Measurements from ENCODE around the gene ZNF207. TPM values are rescaled to one million over a fixed set of nuclear protein-coding genes. Genes with fewer than 3 reads are reported as not detected.

ZNF207 gene
- total and polyA plus RNA-seq, 5 donors, result 54.7 to 94.4 (median 77.7) TPM

DNA sequence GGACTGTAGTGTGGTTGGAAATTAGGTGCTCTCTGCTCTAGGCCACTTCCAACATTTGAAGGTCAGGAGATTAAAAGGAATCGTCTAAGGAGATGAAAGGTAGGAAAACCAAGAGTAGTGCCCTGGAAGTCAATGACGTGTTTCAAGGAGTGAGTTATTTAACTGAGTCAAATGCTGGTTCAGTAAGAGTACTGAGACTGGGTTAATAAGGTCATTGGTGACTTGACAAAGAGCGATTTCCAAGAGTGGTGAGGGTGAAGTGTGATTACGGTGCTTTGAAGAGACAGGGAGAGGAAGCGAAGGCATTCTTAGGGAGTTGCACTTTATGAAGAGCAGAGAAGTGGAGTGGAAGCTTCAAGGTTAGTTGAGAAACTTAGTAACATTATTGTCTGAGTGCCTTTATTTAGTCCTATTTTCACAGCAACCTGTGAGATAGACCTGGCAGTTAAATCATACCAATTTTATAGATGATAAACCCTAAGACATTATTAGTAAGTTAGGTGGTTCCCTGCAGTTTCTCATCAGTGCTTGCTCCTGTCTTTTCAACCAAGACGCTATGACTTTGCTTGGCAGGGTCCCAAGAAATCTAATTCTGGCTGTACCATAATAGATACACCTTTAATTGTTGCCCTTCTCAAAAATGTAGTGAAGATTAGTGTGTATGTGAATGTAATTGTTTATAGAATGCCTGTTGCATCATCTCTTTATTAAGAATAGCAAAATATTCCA lies 5.9 kb downstream of the ZNF207 start:
- H3K4me3 ChIP-seq (ENCODE audit: low read length), result no peak overlapping the region
- 32% methylated on average over 6 of the region's 6 CpGs for WGBS
- peak in 1 of 2 donors; percentile 10 for ATAC-seq

DNA sequence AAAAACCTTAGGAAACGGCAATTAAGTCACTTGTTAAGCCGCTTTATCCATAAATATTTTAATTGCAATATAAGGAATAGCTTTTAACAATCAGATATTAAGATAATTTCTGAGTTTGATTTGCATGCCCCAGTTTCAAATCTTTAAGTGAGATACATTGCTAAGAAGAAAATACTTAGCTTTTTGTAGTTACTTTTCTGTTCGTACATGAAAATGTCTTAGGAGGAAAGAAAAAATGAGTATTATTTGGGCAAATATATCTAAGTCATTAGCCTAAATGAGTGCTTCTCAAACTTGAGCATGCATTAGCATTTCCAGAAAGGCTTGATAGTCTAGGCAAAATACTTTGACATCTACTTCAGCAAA lies 6.4 kb downstream of the ZNF207 start:
- no peaks in the 10 kb centered on the region for H3K27me3 ChIP-seq (ENCODE audit: control insufficient read depth, insufficient read depth)
- intact Hi-C loops (cut with DNase I), result no loop called here
- H3K4me1 ChIP-seq (ENCODE audit: control insufficient read depth, insufficient read depth, low read length), result peaks cover 13% of the 10 kb centered on the region
- 92% methylated on average over 3 of the region's 3 CpGs for WGBS
- DNase-seq, result no peak
- H3K4me3 ChIP-seq (ENCODE audit: low read length), result no peak overlapping the region
- H3K9me3 ChIP-seq (ENCODE audit: control insufficient read depth, low read length), result no peaks in the 10 kb centered on the region
- H3K27ac ChIP-seq (ENCODE audit: low read length), result no peak overlapping the region
- no peak for ATAC-seq

More for the DNA sequence above, 5.9 kb downstream of the ZNF207 start:
- intact Hi-C loops (cut with DNase I), result no loop called here
- DNase-seq, result no peak
- H3K27me3 ChIP-seq (ENCODE audit: control insufficient read depth, insufficient read depth), result no peaks in the 10 kb centered on the region
- no peaks in the 10 kb centered on the region for H3K9me3 ChIP-seq (ENCODE audit: control insufficient read depth, low read length)
- peak overlapping the region; percentile 23 for H3K27ac ChIP-seq (ENCODE audit: low read length)
- H3K4me1 ChIP-seq (ENCODE audit: control insufficient read depth, insufficient read depth, low read length), result peaks cover 13% of the 10 kb centered on the region

DNA sequence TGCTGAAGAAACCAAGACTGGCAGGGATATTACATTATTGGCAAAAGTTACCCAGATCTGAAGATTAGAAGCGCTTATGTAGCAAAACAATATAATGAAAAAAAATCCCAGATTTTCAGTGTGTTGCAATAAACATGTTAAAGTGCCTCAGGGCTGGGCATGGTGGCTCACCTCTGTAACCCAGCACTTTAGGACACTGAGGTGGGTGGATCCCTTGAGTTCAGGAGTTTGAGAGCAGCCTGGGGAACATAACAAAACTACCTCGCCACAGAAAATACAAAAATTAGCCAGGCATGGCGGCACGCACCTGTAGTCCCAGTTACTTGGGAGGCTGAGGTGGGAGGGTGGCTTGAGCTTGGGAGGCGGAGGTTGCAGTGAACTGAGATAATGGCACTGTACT lies 6.8 kb downstream of the ZNF207 start:
- Histone ChIP-seq H3K27me3 (ENCODE audit: control insufficient read depth, insufficient read depth) (no peaks in the 10 kb centered on the region), H3K27ac (ENCODE audit: low read length) (no peak overlapping the region), H3K4me3 (ENCODE audit: low read length) (no peak overlapping the region), H3K9me3 (ENCODE audit: control insufficient read depth, low read length) (no peaks in the 10 kb centered on the region), H3K4me1 (ENCODE audit: control insufficient read depth, insufficient read depth, low read length) (peaks cover 13% of the 10 kb centered on the region)
- intact Hi-C loops (cut with DNase I), result no loop called here
- whole genome bisulfite sequencing, result 95% methylated on average over 5 of the region's 5 CpGs
- no peak for DNase-seq
- no peak for ATAC-seq

DNA sequence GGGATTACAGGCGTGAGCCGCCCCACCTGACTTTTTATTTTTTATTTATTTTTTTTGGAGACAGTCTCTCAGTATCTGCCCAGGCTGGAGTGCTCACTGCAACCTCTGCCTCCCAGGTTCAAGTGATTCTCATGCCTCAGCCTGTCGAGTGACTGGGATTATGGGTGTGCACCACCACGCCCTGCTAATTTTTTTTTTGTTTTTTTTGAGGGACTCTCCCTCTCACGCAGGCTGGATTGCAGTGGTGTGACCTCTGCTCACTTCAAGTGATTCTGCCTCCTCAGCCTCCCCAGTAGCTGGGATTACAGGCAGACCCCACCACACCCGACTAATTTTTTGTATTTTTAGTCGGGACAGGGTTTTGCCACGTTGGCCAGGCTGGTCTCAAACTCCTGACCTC lies 7.7 kb downstream of the ZNF207 start:
- ATAC-seq (no peak), DNase-seq (no peak)
- H3K4me3 ChIP-seq (ENCODE audit: low read length), result no peak overlapping the region
- H3K4me1 ChIP-seq (ENCODE audit: control insufficient read depth, insufficient read depth, low read length), result peaks cover 14% of the 10 kb centered on the region
- H3K27ac ChIP-seq (ENCODE audit: low read length), result no peak overlapping the region
- WGBS, result 85% methylated on average over 8 of the region's 8 CpGs
- H3K27me3 ChIP-seq (ENCODE audit: control insufficient read depth, insufficient read depth), result no peaks in the 10 kb centered on the region
- intact Hi-C loops (cut with DNase I), result no loop called here
- no peaks in the 10 kb centered on the region for H3K9me3 ChIP-seq (ENCODE audit: control insufficient read depth, low read length)

DNA sequence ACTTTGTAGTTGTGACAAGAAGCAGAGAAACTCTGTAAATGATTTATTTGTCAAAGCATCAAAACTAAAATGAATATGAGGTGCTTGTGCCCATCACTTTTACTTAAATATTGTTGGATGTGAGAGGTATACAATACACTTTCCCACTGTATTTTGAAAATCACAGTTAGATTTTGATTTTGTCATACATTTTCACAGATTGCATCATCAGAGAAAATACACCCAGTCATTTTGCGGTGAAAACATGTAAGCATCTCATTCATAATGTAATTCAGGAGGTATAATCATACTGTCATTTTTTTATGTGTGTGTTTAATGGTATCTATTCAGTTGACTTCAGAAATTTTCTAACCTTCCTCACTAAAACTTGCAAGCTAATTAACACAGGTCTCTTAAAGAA lies 11.3 kb downstream of the ZNF207 start:
- 87% methylated on average over 1 of the region's 1 CpG for WGBS
- Histone ChIP-seq H3K27me3 (ENCODE audit: control insufficient read depth, insufficient read depth) (no peaks in the 10 kb centered on the region), H3K9me3 (ENCODE audit: control insufficient read depth, low read length) (no peaks in the 10 kb centered on the region), H3K27ac (ENCODE audit: low read length) (no peak overlapping the region), H3K4me1 (ENCODE audit: control insufficient read depth, insufficient read depth, low read length) (peaks cover 4% of the 10 kb centered on the region), H3K4me3 (ENCODE audit: low read length) (no peak overlapping the region)
- intact Hi-C loops (cut with DNase I), result no loop called here
- ATAC-seq (no peak), DNase-seq (no peak)

DNA sequence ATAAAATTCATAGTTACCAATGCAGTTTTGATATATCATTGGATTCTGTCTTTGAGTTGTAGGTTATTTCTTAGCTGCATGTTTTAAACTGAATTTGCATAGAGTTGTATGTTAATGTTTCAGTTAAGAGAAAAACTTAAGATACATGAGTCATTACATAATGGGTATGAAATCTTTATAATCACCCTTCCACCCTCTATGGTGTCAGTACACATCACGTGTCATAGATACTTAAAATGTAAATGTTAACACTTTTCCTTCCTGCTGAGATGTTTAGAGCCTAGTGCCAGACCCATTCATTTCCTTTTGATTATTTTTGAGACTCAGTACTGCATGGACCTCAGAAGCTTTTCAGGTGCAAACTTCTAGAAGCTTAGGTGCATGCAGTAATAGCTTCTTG lies 20.5 kb downstream of the ZNF207 start:
- no peak for ATAC-seq
- no peaks in the 10 kb centered on the region for H3K9me3 ChIP-seq (ENCODE audit: control insufficient read depth, low read length)
- intact Hi-C loops (cut with DNase I), result no loop called here
- H3K27ac ChIP-seq (ENCODE audit: low read length), result no peak overlapping the region
- WGBS, result 56% methylated on average over 1 of the region's 1 CpG
- H3K4me1 ChIP-seq (ENCODE audit: control insufficient read depth, insufficient read depth, low read length), result no peaks in the 10 kb centered on the region
- DNase-seq, result no peak
- no peak overlapping the region for H3K4me3 ChIP-seq (ENCODE audit: low read length)
- H3K27me3 ChIP-seq (ENCODE audit: control insufficient read depth, insufficient read depth), result no peaks in the 10 kb centered on the region

DNA sequence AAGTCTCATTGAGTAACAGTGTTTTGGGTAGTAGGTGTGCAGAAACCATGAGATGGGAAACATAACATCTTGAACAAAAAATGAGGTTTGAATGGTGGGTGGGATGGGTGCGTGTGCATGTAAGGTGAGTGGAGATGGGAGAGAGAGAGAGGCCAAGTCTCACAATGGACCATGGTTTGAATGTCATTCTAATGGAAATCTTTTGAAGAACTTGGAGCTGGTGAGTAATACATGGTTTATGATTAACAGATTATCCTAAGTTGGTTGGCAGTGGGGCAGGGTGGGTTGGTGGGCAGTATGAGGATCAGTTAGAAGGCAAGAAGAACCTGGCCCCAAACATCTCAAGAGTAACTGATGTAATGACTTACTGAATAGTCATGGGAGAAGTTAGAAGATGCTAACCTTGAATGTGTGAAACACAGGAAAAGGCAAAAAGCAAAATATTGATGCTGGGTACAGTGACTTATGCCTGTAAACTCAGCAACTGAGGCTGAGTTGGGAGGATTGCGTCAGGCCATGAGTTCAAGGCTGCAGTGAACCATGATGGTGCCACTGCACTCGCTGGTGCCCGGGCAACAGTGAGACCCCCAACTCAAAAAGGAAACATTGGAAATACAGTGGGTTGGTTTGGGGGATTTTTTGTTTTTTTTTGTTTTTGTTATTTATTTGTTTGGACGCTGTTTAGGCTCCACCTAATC lies 32.7 kb downstream of the ZNF207 start:
- DNase-seq (no peak), ATAC-seq (no peak)
- Histone ChIP-seq H3K4me3 (ENCODE audit: low read length) (no peak overlapping the region), H3K9me3 (ENCODE audit: control insufficient read depth, low read length) (no peaks in the 10 kb centered on the region), H3K4me1 (ENCODE audit: control insufficient read depth, insufficient read depth, low read length) (no peaks in the 10 kb centered on the region), H3K27ac (ENCODE audit: low read length) (no peak overlapping the region), H3K27me3 (ENCODE audit: control insufficient read depth, insufficient read depth) (no peaks in the 10 kb centered on the region)
- intact Hi-C loops (cut with DNase I), result no loop called here
- WGBS, result 98% methylated on average over 5 of the region's 5 CpGs

DNA sequence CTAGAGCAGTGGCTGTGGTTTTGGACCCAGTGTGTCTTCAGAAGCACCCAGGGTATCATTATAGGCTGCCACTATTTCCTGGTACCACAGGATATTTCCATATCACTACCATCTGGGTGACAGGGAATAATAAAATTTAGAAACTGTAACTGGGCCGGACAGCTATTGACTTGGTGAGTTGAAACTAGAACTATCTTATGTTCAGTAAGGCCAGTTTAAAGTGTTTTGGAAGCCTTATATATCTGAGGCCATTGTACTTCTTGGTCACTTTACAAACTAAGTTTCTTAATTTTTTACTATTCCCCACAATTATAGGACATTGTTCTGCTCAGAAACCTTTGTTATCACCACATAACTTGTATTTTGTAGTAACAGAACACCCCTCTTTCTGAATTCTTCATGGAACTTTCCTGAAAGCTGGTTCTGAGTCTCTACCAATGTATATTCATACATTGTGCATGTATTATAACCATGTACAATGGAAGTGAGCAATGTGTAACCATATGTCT lies 34.0 kb downstream of the ZNF207 start:
- Histone ChIP-seq H3K27ac (ENCODE audit: low read length) (no peak overlapping the region), H3K4me1 (ENCODE audit: control insufficient read depth, insufficient read depth, low read length) (no peaks in the 10 kb centered on the region), H3K4me3 (ENCODE audit: low read length) (no peak overlapping the region), H3K9me3 (ENCODE audit: control insufficient read depth, low read length) (no peaks in the 10 kb centered on the region), H3K27me3 (ENCODE audit: control insufficient read depth, insufficient read depth) (no peaks in the 10 kb centered on the region)
- no peak for DNase-seq
- 91% methylated on average over 1 of the region's 1 CpG for WGBS
- intact Hi-C loops (cut with DNase I), result no loop called here
- ATAC-seq, result no peak

DNA sequence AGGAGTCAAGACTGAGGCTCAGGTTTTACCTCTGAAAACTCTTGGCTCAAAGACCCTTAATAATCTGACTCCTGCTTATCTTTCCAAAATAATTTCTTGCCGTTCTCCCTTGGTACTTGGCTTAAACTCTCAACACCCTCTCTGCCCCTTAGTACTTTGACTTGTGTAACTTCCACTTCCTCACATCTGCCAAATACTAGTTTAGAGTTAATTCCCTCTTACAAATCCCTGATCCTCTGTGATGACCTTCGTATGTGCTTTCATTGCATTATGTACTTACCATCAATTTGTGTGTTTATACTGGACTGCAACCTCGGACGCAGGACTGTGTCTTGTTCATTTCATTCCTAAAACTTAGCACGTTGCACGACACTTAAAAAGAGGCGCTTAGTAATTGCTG lies 35.2 kb downstream of the ZNF207 start:
- Histone ChIP-seq H3K4me1 (ENCODE audit: control insufficient read depth, insufficient read depth, low read length) (no peaks in the 10 kb centered on the region), H3K4me3 (ENCODE audit: low read length) (no peak overlapping the region), H3K27ac (ENCODE audit: low read length) (no peak overlapping the region), H3K9me3 (ENCODE audit: control insufficient read depth, low read length) (no peaks in the 10 kb centered on the region), H3K27me3 (ENCODE audit: control insufficient read depth, insufficient read depth) (no peaks in the 10 kb centered on the region)
- DNase-seq (no peak), ATAC-seq (no peak)
- WGBS, result 76% methylated on average over 7 of the region's 7 CpGs
- intact Hi-C loops (cut with DNase I), result no loop called here

DNA sequence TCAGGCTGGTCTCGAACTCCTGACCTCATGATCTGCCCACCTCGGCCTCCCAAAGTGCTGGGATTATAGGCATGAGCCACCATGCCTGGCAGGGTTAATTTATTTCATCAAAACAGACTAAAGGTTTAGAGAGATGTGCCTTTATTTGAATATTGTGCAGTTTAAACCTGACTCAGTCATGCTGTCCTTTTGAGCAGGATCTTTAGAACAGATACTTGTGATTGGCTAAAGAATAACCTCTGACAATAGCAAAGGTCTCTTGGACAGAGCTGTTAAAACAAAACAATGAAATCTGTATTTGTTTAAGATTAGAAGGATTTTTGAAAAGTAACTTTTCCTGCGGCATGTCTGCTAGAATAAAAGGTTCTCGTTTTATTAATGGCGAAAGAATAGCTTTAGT lies 36.0 kb downstream of the ZNF207 start:
- Histone ChIP-seq H3K4me3 (ENCODE audit: low read length) (no peak overlapping the region), H3K27me3 (ENCODE audit: control insufficient read depth, insufficient read depth) (no peaks in the 10 kb centered on the region), H3K27ac (ENCODE audit: low read length) (no peak overlapping the region), H3K9me3 (ENCODE audit: control insufficient read depth, low read length) (no peaks in the 10 kb centered on the region), H3K4me1 (ENCODE audit: control insufficient read depth, insufficient read depth, low read length) (no peaks in the 10 kb centered on the region)
- intact Hi-C loops (cut with DNase I), result no loop called here
- no peak for DNase-seq
- no peak for ATAC-seq
- 88% methylated on average over 5 of the region's 5 CpGs for WGBS

DNA sequence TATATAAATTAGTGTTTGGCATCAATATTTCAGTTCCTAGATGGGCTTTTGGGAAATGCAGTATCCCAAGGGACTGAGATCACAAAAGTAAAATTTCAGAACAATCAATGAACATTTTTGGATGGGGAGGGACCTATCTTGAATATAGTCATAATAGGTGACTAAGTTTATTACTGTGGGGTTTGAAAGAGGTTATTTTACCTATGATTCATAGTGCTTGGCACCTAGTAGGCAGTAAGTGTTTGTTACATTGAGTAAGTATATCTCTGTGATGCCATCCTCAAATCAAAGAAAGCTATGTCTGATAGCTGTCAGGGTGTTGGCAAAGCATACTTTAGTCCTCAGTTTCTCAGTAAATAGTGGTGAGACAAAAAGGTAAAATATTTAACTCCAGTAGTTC lies 36.9 kb downstream of the ZNF207 start:
- DNase-seq (no peak), ATAC-seq (no peak)
- intact Hi-C loops (cut with DNase I), result no loop called here
- no peak overlapping the region for H3K27ac ChIP-seq (ENCODE audit: low read length)
- no peaks in the 10 kb centered on the region for H3K9me3 ChIP-seq (ENCODE audit: control insufficient read depth, low read length)
- no peak overlapping the region for H3K4me3 ChIP-seq (ENCODE audit: low read length)
- H3K4me1 ChIP-seq (ENCODE audit: control insufficient read depth, insufficient read depth, low read length), result no peaks in the 10 kb centered on the region
- H3K27me3 ChIP-seq (ENCODE audit: control insufficient read depth, insufficient read depth), result no peaks in the 10 kb centered on the region

Data from right cardiac atrium (tissue), 5 donors.